ENCODE measurements around the gene TMEM245.

The TMEM245 gene

GRCh38 chr9:109014608-109015280 is 105.0 kb downstream of the TMEM245 start:
- no peak for DNase-seq (ENCODE audit: low read depth)
- no peak overlapping the region for H3K4me3 ChIP-seq (ENCODE audit: low read depth, low read length)
- TF ChIP-seq CTCF (IDR thresholded peaks at IDR 0.05; ENCODE audit: low read depth, low read length) (no peak), MYC (IDR thresholded peaks at IDR 0.05; ENCODE audit: low read depth, low read length) (no peak), POLR2A (IDR thresholded peaks at IDR 0.05; ENCODE audit: extremely low read depth, insufficient read length) (no peak), MAX (IDR thresholded peaks at IDR 0.05; ENCODE audit: low read depth, low read length) (no peak)

- DNase-seq (ENCODE audit: low read depth): peak; percentile 11
- peak overlapping the region; percentile 45 for H3K4me3 ChIP-seq (ENCODE audit: low read depth, low read length)
- TF ChIP-seq MYC (IDR thresholded peaks at IDR 0.05; ENCODE audit: low read depth, low read length) (no peak), CTCF (IDR thresholded peaks at IDR 0.05; ENCODE audit: low read depth, low read length) (no peak), MAX (IDR thresholded peaks at IDR 0.05; ENCODE audit: low read depth, low read length) (no peak), POLR2A (IDR thresholded peaks at IDR 0.05; ENCODE audit: extremely low read depth, insufficient read length) (no peak)
Measured at GRCh38 chr9:109013679-109014607, 105.8 kb downstream of the TMEM245 start.

GRCh38 chr9:109012876-109013678 is 106.7 kb downstream of the TMEM245 start, which contains the start of gene CTNNAL1:
CTNNAL1 (minus strand) TSS chr9:109013499; CDS start chr9:109013442, 57 bp downstream.
- peak; percentile 91 for DNase-seq (ENCODE audit: low read depth)
- no peak for TF ChIP-seq MAX (IDR thresholded peaks at IDR 0.05; ENCODE audit: low read depth, low read length)
- TF ChIP-seq POLR2A (IDR thresholded peaks at IDR 0.05; ENCODE audit: extremely low read depth, insufficient read length): peak; percentile 81
- H3K4me3 ChIP-seq (ENCODE audit: low read depth, low read length): peak within 1 kb of the TSS; percentile 65

GRCh38 chr9:109012009-109012875 is 107.5 kb downstream of the TMEM245 start:
- DNase-seq (ENCODE audit: low read depth): peak; percentile 68
- peak overlapping the region; percentile 65 for H3K4me3 ChIP-seq (ENCODE audit: low read depth, low read length)
- TF ChIP-seq MAX (IDR thresholded peaks at IDR 0.05; ENCODE audit: low read depth, low read length): no peak; the same call in 1 of the 2 replicates
- TF ChIP-seq POLR2A (IDR thresholded peaks at IDR 0.05; ENCODE audit: extremely low read depth, insufficient read length): no peak
- peak; percentile 12; the same call in 1 of the 2 replicates for TF ChIP-seq MYC (IDR thresholded peaks at IDR 0.05; ENCODE audit: low read depth, low read length)
- no peak for TF ChIP-seq CTCF (IDR thresholded peaks at IDR 0.05; ENCODE audit: low read depth, low read length)

- no peak overlapping the region for H3K4me3 ChIP-seq (ENCODE audit: low read depth, low read length)
- no peak for DNase-seq (ENCODE audit: low read depth)
- TF ChIP-seq POLR2A (IDR thresholded peaks at IDR 0.05; ENCODE audit: extremely low read depth, insufficient read length) (no peak), MAX (IDR thresholded peaks at IDR 0.05; ENCODE audit: low read depth, low read length) (no peak), MYC (IDR thresholded peaks at IDR 0.05; ENCODE audit: low read depth, low read length) (no peak), CTCF (IDR thresholded peaks at IDR 0.05; ENCODE audit: low read depth, low read length) (no peak)
Measured at GRCh38 chr9:109011231-109011671, 108.5 kb downstream of the TMEM245 start.
